ENCODE measurements around the gene ARSK.

DNA sequence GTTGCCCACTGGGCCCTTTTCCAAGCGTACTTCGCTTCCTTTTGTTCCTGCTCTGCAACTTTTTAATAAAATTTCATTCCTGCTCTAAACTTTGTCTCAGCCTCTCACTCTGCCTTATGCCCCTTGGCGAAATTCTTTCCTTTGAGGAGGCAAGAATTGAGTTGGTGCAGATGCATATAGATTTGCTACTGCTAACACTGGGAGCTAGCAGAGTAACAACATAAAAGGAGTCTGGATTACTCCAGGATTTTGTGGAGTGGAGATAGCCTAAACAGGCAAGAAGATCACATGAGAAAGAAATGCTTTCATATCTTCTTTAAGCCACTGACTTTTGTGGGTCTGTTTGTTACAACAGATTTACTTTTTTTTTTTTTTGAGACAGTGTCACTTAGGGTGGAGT, 78.8 kb downstream of the ARSK start:
- no peak for TF ChIP-seq HNRNPLL (IDR thresholded peaks at IDR 0.05; ENCODE audit: low read depth, low read length, poor library complexity, severe bottlenecking)
- TF ChIP-seq, protein P1, sequence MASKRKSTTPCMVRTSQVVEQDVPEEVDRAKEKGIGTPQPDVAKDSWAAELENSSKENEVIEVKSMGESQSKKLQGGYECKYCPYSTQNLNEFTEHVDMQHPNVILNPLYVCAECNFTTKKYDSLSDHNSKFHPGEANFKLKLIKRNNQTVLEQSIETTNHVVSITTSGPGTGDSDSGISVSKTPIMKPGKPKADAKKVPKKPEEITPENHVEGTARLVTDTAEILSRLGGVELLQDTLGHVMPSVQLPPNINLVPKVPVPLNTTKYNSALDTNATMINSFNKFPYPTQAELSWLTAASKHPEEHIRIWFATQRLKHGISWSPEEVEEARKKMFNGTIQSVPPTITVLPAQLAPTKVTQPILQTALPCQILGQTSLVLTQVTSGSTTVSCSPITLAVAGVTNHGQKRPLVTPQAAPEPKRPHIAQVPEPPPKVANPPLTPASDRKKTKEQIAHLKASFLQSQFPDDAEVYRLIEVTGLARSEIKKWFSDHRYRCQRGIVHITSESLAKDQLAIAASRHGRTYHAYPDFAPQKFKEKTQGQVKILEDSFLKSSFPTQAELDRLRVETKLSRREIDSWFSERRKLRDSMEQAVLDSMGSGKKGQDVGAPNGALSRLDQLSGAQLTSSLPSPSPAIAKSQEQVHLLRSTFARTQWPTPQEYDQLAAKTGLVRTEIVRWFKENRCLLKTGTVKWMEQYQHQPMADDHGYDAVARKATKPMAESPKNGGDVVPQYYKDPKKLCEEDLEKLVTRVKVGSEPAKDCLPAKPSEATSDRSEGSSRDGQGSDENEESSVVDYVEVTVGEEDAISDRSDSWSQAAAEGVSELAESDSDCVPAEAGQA (IDR thresholded peaks at IDR 0.05; ENCODE audit: low read depth): no peak
- TF ChIP-seq, protein P1 (CRISPR knock-in tag; IDR thresholded peaks at IDR 0.05; ENCODE audit: borderline replicate concordance): no peak
- TF ChIP-seq ZNF33B (CRISPR knock-in tag; IDR thresholded peaks at IDR 0.05): no peak
- TF ChIP-seq ZSCAN9 (CRISPR knock-in tag; IDR thresholded peaks at IDR 0.05; ENCODE audit: borderline replicate concordance): no peak
- no peak for TF ChIP-seq NFE2 (CRISPR knock-in tag; IDR thresholded peaks at IDR 0.05)
- TF ChIP-seq, protein P2, sequence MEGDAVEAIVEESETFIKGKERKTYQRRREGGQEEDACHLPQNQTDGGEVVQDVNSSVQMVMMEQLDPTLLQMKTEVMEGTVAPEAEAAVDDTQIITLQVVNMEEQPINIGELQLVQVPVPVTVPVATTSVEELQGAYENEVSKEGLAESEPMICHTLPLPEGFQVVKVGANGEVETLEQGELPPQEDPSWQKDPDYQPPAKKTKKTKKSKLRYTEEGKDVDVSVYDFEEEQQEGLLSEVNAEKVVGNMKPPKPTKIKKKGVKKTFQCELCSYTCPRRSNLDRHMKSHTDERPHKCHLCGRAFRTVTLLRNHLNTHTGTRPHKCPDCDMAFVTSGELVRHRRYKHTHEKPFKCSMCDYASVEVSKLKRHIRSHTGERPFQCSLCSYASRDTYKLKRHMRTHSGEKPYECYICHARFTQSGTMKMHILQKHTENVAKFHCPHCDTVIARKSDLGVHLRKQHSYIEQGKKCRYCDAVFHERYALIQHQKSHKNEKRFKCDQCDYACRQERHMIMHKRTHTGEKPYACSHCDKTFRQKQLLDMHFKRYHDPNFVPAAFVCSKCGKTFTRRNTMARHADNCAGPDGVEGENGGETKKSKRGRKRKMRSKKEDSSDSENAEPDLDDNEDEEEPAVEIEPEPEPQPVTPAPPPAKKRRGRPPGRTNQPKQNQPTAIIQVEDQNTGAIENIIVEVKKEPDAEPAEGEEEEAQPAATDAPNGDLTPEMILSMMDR (CRISPR knock-in tag; IDR thresholded peaks at IDR 0.05): no peak
- TF ChIP-seq SMAD9 (CRISPR knock-in tag; IDR thresholded peaks at IDR 0.05): no peak
- TF ChIP-seq TCF12 (IDR thresholded peaks at IDR 0.05): no peak
- TF ChIP-seq TCF12 (CRISPR knock-in tag; IDR thresholded peaks at IDR 0.05): no peak
- TF ChIP-seq, protein P3, sequence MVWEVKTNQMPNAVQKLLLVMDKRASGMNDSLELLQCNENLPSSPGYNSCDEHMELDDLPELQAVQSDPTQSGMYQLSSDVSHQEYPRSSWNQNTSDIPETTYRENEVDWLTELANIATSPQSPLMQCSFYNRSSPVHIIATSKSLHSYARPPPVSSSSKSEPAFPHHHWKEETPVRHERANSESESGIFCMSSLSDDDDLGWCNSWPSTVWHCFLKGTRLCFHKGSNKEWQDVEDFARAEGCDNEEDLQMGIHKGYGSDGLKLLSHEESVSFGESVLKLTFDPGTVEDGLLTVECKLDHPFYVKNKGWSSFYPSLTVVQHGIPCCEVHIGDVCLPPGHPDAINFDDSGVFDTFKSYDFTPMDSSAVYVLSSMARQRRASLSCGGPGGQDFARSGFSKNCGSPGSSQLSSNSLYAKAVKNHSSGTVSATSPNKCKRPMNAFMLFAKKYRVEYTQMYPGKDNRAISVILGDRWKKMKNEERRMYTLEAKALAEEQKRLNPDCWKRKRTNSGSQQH (CRISPR knock-in tag; IDR thresholded peaks at IDR 0.05; ENCODE audit: low read depth): no peak
- TF ChIP-seq ZNF484 (CRISPR knock-in tag; IDR thresholded peaks at IDR 0.05; ENCODE audit: borderline replicate concordance, low read depth): no peak
- no peak for TF ChIP-seq KLF6 (CRISPR knock-in tag; IDR thresholded peaks at IDR 0.05)

Measured in HepG2 (cell line).